Fibroblast of lung (primary cell): ENCODE measurements around the gene MAS1. TPM values are rescaled to one million over a fixed set of nuclear protein-coding genes. Genes with fewer than 3 reads are reported as not detected.
A peak's percentile ranks its signal among the peaks of the same experiment; 100 is the strongest.

Experiments used
- DNase-seq, 2 donors: peaks; one replicate each; pipeline versions ENCODE4 v3.0.0 to v3.0.0-alpha.2; 2010; ENCODE audit warnings: low read depth in 2 of 2
- H2AFZ ChIP-seq: 2 replicates; pipeline ENCODE4 v1.5.1; 2012; ENCODE audit warnings: low read length, control low read depth, inconsistent platforms
- H3K27ac ChIP-seq: 2 replicates; pipeline ENCODE4 v1.5.1; 2011; ENCODE audit warnings: low read length, control low read depth; ENCODE audit not compliant: insufficient read depth
- H3K27me3 ChIP-seq: 2 replicates; pipeline ENCODE4 v1.5.1; 2011; ENCODE audit warnings: mild to moderate bottlenecking, low read length; ENCODE audit not compliant: control insufficient read depth, insufficient read depth
- H3K36me3 ChIP-seq: 2 replicates; pipeline ENCODE4 v1.5.1; 2011; ENCODE audit warnings: low read length; ENCODE audit not compliant: control insufficient read depth, insufficient read depth
- H3K4me1 ChIP-seq: 2 replicates; pipeline ENCODE4 v1.5.1; 2011; ENCODE audit warnings: low read length; ENCODE audit not compliant: control insufficient read depth, insufficient read depth; ENCODE audit errors: extremely low read depth
- H3K4me2 ChIP-seq: 2 replicates; pipeline ENCODE4 v1.5.1; 2011; ENCODE audit warnings: low read length, control low read depth; ENCODE audit not compliant: insufficient read depth; ENCODE audit errors: extremely low read depth
- H3K4me3 ChIP-seq, 4 experiments: fragments of 200-600 bp in 1 of 4; sonication (generic) in 1 of 4; replicated peaks in 1 of 4; 2 replicates each; pipeline ENCODE4 v1.5.1; 2011 to 2016; ENCODE audit warnings: low read length in 4 of 4, low read depth in 3 of 4, mild to moderate bottlenecking in 3 of 4, control low read depth in 2 of 4, inconsistent platforms in 1 of 4, mixed read lengths in 1 of 4; ENCODE audit not compliant: insufficient read depth in 1 of 4; ENCODE audit errors: control extremely low read depth in 1 of 4
- H3K79me2 ChIP-seq: 2 replicates; pipeline ENCODE4 v1.5.1; 2012; ENCODE audit warnings: mild to moderate bottlenecking, low read length, inconsistent platforms; ENCODE audit not compliant: control insufficient read depth, insufficient read depth
- H3K9ac ChIP-seq: 2 replicates; pipeline ENCODE4 v1.5.1; 2011; ENCODE audit warnings: mild to moderate bottlenecking, low read length, control low read depth; ENCODE audit not compliant: insufficient read depth
- H3K9me3 ChIP-seq: 2 replicates; pipeline ENCODE4 v1.5.1; 2012; ENCODE audit warnings: low read depth, low read length; ENCODE audit not compliant: control insufficient read depth, insufficient read depth
- H4K20me1 ChIP-seq: 2 replicates; pipeline ENCODE4 v1.5.1; 2011; ENCODE audit warnings: low read length; ENCODE audit not compliant: control insufficient read depth, insufficient read depth; ENCODE audit errors: extremely low read depth
- EZH2 ChIP-seq: IDR thresholded peaks from 2 replicates; pipeline ENCODE4 v1.5.1; 2012; ENCODE audit warnings: low read length, control low read depth, mild to moderate bottlenecking; ENCODE audit errors: missing control alignments
- polyA plus RNA-seq, 2 donors: library from polyadenylated mRNA; depleted of rRNA in 1 of 2; stranded (reverse) in 1 of 2; unstranded in 1 of 2; fragments of >200 nt; gene quantifications; 2 replicates each; pipeline ENCODE4 v1.2.1, GENCODE V29; 2011 to 2012; ENCODE audit warnings: missing spikeins in 1 of 2
- total RNA-seq: library from RNA; depleted of rRNA; stranded (reverse); fragments of >200 nt; gene quantifications from 2 replicates; pipeline ENCODE4 v1.2.1, GENCODE V29; 2014
- TF ChIP-seq, protein P1 (sequence below), 2 donors: IDR thresholded peaks in 1 of 2; conservative IDR thresholded peaks in 1 of 2; 1 replicate in 1 of 2; 2 replicates in 1 of 2; pipeline ENCODE4 v1.5.1; 2011 to 2012; ENCODE audit warnings: low read length in 2 of 2, control low read depth in 1 of 2, inconsistent platforms in 1 of 2, low read depth in 1 of 2, mild to moderate bottlenecking in 1 of 2

The MAS1 gene
- total and polyA plus RNA-seq, 2 donors (not counting 1 experiment from before 2014, with no cell fraction given) = not detected

- H3K4me1 ChIP-seq = no peaks in the 10 kb centered on the region
- TF ChIP-seq, protein P1, sequence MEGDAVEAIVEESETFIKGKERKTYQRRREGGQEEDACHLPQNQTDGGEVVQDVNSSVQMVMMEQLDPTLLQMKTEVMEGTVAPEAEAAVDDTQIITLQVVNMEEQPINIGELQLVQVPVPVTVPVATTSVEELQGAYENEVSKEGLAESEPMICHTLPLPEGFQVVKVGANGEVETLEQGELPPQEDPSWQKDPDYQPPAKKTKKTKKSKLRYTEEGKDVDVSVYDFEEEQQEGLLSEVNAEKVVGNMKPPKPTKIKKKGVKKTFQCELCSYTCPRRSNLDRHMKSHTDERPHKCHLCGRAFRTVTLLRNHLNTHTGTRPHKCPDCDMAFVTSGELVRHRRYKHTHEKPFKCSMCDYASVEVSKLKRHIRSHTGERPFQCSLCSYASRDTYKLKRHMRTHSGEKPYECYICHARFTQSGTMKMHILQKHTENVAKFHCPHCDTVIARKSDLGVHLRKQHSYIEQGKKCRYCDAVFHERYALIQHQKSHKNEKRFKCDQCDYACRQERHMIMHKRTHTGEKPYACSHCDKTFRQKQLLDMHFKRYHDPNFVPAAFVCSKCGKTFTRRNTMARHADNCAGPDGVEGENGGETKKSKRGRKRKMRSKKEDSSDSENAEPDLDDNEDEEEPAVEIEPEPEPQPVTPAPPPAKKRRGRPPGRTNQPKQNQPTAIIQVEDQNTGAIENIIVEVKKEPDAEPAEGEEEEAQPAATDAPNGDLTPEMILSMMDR (conservative IDR thresholded peaks at IDR 0.05 in 1 of 2, IDR thresholded peaks at IDR 0.05 in 1 of 2; ENCODE audit: low read depth in 1 of 2, low read length in 2 of 2) = no peak
- no peak for TF ChIP-seq EZH2
- peaks cover 2% of the 10 kb centered on the region for H3K27me3 ChIP-seq
- no peak overlapping the region for H3K9ac ChIP-seq
- no peak overlapping the region for H2AFZ ChIP-seq
- no peak overlapping the region for H3K4me2 ChIP-seq
- no peaks in the 10 kb centered on the region for H4K20me1 ChIP-seq
- H3K36me3 ChIP-seq = no peaks in the 10 kb centered on the region
- no peaks in the 10 kb centered on the region for H3K9me3 ChIP-seq
- H3K4me3 ChIP-seq = no peak overlapping the region
- DNase-seq = peak in 1 of 2 donors; percentile 37
- H3K79me2 ChIP-seq = no peaks in the 10 kb centered on the region
- H3K27ac ChIP-seq = no peak overlapping the region
These were observed 19.5 kb upstream of the MAS1 start for GRCh38 chr6:159871241-159871640.

DNA sequence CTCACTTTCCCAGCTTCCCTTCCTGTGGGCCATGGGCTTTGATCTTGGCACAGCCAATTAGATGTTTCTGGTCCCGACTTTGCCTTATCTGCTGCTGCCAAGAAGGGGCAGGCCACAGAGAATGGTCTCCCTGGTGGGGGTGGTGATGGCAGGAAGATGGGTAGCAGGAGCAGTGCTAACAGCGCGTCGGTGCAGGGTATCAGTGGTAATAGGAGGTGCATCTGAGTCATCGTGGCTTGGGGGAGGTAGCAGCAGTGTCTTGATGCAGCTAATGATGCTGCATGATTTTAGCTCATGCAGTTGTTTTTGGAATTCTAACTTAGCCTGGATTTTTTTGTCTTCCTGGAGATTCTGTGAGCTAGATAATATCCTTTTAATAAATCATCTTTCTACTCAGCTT lies 18.9 kb upstream of the MAS1 start:
- no peak overlapping the region for H3K27ac ChIP-seq
- no peak overlapping the region for H3K4me2 ChIP-seq
- no peak overlapping the region for H3K9ac ChIP-seq
- TF ChIP-seq, protein P1 (conservative IDR thresholded peaks at IDR 0.05 in 1 of 2, IDR thresholded peaks at IDR 0.05 in 1 of 2; ENCODE audit: low read depth in 1 of 2, low read length in 2 of 2) = no peak
- TF ChIP-seq EZH2 = no peak
- H3K4me1 ChIP-seq = no peaks in the 10 kb centered on the region
- no peaks in the 10 kb centered on the region for H4K20me1 ChIP-seq
- H3K36me3 ChIP-seq = no peaks in the 10 kb centered on the region
- H3K9me3 ChIP-seq = no peaks in the 10 kb centered on the region
- H3K4me3 ChIP-seq = no peak overlapping the region
- no peaks in the 10 kb centered on the region for H3K79me2 ChIP-seq
- H2AFZ ChIP-seq = no peak overlapping the region
- peak in 1 of 2 donors; percentile 48 for DNase-seq
- H3K27me3 ChIP-seq = peaks cover 2% of the 10 kb centered on the region

DNA sequence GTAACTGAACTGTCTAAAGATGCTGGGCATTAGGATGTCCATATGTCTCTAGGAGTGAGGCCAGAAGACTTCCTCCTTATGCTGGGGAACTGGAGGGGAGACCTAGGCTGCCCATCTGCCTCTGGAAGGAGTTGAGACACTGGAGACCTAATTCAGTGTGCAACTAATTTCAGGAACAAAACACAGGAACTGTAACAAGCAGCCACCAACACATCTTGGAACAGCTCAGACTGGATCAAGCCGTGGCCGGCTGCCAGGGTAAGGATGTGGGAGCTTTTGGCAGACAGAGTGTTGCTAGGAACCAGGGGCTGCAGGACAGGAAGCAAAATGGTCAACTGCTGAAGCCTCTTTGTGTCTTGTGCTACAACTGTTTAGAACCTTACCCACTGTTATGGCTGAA lies 16.4 kb upstream of the MAS1 start:
- Histone ChIP-seq H3K9ac (no peak overlapping the region), H2AFZ (no peak overlapping the region), H3K4me1 (no peaks in the 10 kb centered on the region), H3K36me3 (no peaks in the 10 kb centered on the region), H4K20me1 (no peaks in the 10 kb centered on the region), H3K4me2 (no peak overlapping the region), H3K9me3 (no peaks in the 10 kb centered on the region), H3K79me2 (no peaks in the 10 kb centered on the region), H3K4me3 (no peak overlapping the region), H3K27me3 (peaks cover 2% of the 10 kb centered on the region), H3K27ac (no peak overlapping the region)
- TF ChIP-seq, protein P1 (conservative IDR thresholded peaks at IDR 0.05 in 1 of 2, IDR thresholded peaks at IDR 0.05 in 1 of 2; ENCODE audit: low read depth in 1 of 2, low read length in 2 of 2) = no peak
- TF ChIP-seq EZH2 = no peak
- DNase-seq = peak; percentile 21 to 48
